GM23248 (cell line): Measurements from ENCODE around the gene SYTL2. TPM values are rescaled to one million over a fixed set of nuclear protein-coding genes. Genes with fewer than 3 reads are reported as not detected.

ENCODE experiments used
- DNase-seq: peaks from one replicate; pipeline ENCODE4 v3.0.0-alpha.2; 2015
- H2AFZ ChIP-seq: fragments of 200-600 bp; sonication (generic); 2 replicates; pipeline ENCODE4 v1.6.1; 2016; ENCODE audit warnings: antibody characterized with exemption
- H3F3A ChIP-seq: fragments of 200-600 bp; sonication (generic); 2 replicates; pipeline ENCODE4 v1.6.1; 2016; ENCODE audit warnings: mild to moderate bottlenecking, antibody characterized with exemption, mixed run types; ENCODE audit not compliant: insufficient read depth
- H3K27ac ChIP-seq: fragments of 200-600 bp; sonication (generic); 2 replicates; pipeline ENCODE4 v1.5.1; 2016; ENCODE audit warnings: mild to moderate bottlenecking
- H3K27me3 ChIP-seq: fragments of 200-600 bp; sonication (generic); replicated peaks from 2 replicates; pipeline ENCODE4 v1.6.1; 2016; ENCODE audit warnings: mild to moderate bottlenecking; ENCODE audit not compliant: insufficient read depth
- H3K36me3 ChIP-seq: fragments of 200-600 bp; sonication (generic); 2 replicates; pipeline ENCODE4 v1.6.1; 2016; ENCODE audit warnings: low read depth, mild to moderate bottlenecking
- H3K4me1 ChIP-seq: fragments of 200-600 bp; sonication (generic); 2 replicates; pipeline ENCODE4 v1.6.1; 2016; ENCODE audit warnings: mild to moderate bottlenecking; ENCODE audit not compliant: insufficient read depth
- H3K4me2 ChIP-seq: fragments of 200-600 bp; sonication (generic); one replicate; pipeline ENCODE4 v1.6.1; 2016; ENCODE audit warnings: mild to moderate bottlenecking; ENCODE audit not compliant: unreplicated experiment
- H3K4me3 ChIP-seq: fragments of 200-600 bp; sonication (generic); 2 replicates; pipeline ENCODE4 v1.5.1; 2016; ENCODE audit warnings: mild to moderate bottlenecking
- H3K79me2 ChIP-seq: fragments of 200-600 bp; sonication (generic); 2 replicates; pipeline ENCODE4 v1.6.1; 2016; ENCODE audit warnings: mild to moderate bottlenecking; ENCODE audit not compliant: insufficient read depth
- H3K9ac ChIP-seq: fragments of 200-600 bp; sonication (generic); 2 replicates; pipeline ENCODE4 v1.6.1; 2016; ENCODE audit warnings: mild to moderate bottlenecking
- H3K9me2 ChIP-seq: fragments of 200-600 bp; sonication (generic); 2 replicates; pipeline ENCODE4 v1.6.1; 2016; ENCODE audit warnings: mixed run types, mild to moderate bottlenecking, moderate library complexity; ENCODE audit not compliant: insufficient read depth
- H3K9me3 ChIP-seq: fragments of 200-600 bp; sonication (generic); one replicate; pipeline ENCODE4 v1.6.1; 2017; ENCODE audit warnings: low read depth
- H4K20me1 ChIP-seq: fragments of 200-600 bp; sonication (generic); 2 replicates; pipeline ENCODE4 v1.6.0; 2016; ENCODE audit not compliant: insufficient read depth
- EZH2 ChIP-seq: fragments of 200-600 bp; sonication (generic); IDR thresholded peaks from 2 replicates; pipeline ENCODE4 v1.6.1; 2018; ENCODE audit warnings: antibody characterized with exemption, mild to moderate bottlenecking; ENCODE audit not compliant: insufficient read depth, poor library complexity, severe bottlenecking
- EZH2phosphoT487 ChIP-seq: fragments of 200-600 bp; sonication (generic); IDR thresholded peaks from 2 replicates; pipeline ENCODE4 v1.6.1; 2018; ENCODE audit warnings: antibody characterized with exemption, moderate library complexity, mild to moderate bottlenecking, low read depth; ENCODE audit not compliant: insufficient read depth
- whole genome bisulfite sequencing, 2 experiments: methylation state at CpG; one replicate each; pipeline ENCODE4 v1.1.6; 2015 to 2017; ENCODE audit warnings: low lambda C conversion rate in 2 of 2, low coverage in 1 of 2; ENCODE audit errors: missing lambda C conversion rate in 2 of 2; 5-methylcytosine and 5-hydroxymethylcytosine counted together
- in situ Hi-C: fragments of 300-500 bp; cut with MboI; formaldehyde crosslinking; loops from 2 replicates; pipeline ENCODE4 v1.15.0; 2020
- polyA plus RNA-seq: library from polyadenylated mRNA; unstranded; fragments of >200 nt; fragmentation: Nextera tagmentation; extraction: Ambion mirVana; gene quantifications from 2 replicates; pipeline ENCODE4 v1.2.1, GENCODE V29; 2016
- total RNA-seq: library from RNA; depleted of rRNA; stranded (reverse); fragments of >200 nt; shearing (Covaris generic); gene quantifications from 2 replicates; pipeline ENCODE4 v1.2.3, GENCODE V29; 2014

SYTL2 gene
- total and polyA plus RNA-seq, 2 experiments from 2014 or later = 3.5 to 5.3 TPM

DNA sequence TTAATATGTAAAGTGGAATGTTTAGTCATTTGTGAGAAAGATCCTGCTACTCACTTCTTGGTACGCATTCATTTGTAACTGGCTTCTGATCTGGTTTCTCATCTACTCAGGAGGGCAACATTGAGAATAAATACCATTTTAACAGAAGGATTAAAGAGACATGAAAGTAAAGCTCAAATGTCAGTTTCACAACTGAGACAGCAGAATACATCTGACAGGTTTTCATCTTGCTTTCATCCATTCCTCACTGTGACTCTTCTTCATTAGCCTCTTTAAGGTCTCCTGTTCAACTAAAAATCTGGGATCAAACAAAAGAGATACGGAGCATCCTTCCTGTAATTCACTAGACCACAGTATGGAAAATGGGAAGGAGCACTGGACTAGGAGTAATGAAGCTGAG, 93.5 kb downstream of the SYTL2 start:
- 91 to 93% methylated on average over 2 of the region's 2 CpGs for WGBS, 2 experiments
- DNase-seq = no peak
- no peak overlapping the region for H3K27ac ChIP-seq
- peaks cover 8% of the 10 kb centered on the region; the same call in 1 of the 2 replicates for H3F3A ChIP-seq
- no peaks in the 10 kb centered on the region for H3K79me2 ChIP-seq
- H3K4me3 ChIP-seq = no peak overlapping the region
- no peaks in the 10 kb centered on the region for H3K27me3 ChIP-seq
- no peak overlapping the region for H2AFZ ChIP-seq
- H3K4me1 ChIP-seq = peaks cover 20% of the 10 kb centered on the region
- TF ChIP-seq EZH2phosphoT487 (no peak), EZH2 (no peak)
- in situ Hi-C loops = no loop called here
- H3K9me3 ChIP-seq = no peaks in the 10 kb centered on the region
- H3K9ac ChIP-seq = no peak overlapping the region
- no peak overlapping the region for H3K4me2 ChIP-seq
- no peaks in the 10 kb centered on the region for H4K20me1 ChIP-seq
- H3K9me2 ChIP-seq = no peaks in the 10 kb centered on the region
- no peaks in the 10 kb centered on the region for H3K36me3 ChIP-seq

GRCh38 chr11:85712953-85713352, 98.0 kb downstream of the SYTL2 start:
- DNase-seq = peak; percentile 45
- H3K27me3 ChIP-seq = no peaks in the 10 kb centered on the region
- in situ Hi-C loops = no loop called here
- no peaks in the 10 kb centered on the region for H3K9me2 ChIP-seq
- no peak overlapping the region for H3K4me3 ChIP-seq
- 53 to 69% methylated on average over 3 of the region's 3 CpGs for WGBS, 2 experiments
- no peaks in the 10 kb centered on the region for H4K20me1 ChIP-seq
- no peak overlapping the region for H2AFZ ChIP-seq
- no peaks in the 10 kb centered on the region for H3K36me3 ChIP-seq
- no peaks in the 10 kb centered on the region for H3F3A ChIP-seq
- H3K4me2 ChIP-seq = no peak overlapping the region
- no peaks in the 10 kb centered on the region for H3K79me2 ChIP-seq
- H3K9ac ChIP-seq = no peak overlapping the region
- H3K9me3 ChIP-seq = no peaks in the 10 kb centered on the region
- H3K27ac ChIP-seq = no peak overlapping the region
- TF ChIP-seq EZH2 = no peak
- no peak for TF ChIP-seq EZH2phosphoT487
- H3K4me1 ChIP-seq = peaks cover 5% of the 10 kb centered on the region; the same call in 1 of the 2 replicates

- Histone ChIP-seq H3K36me3 (no peaks in the 10 kb centered on the region), H4K20me1 (no peaks in the 10 kb centered on the region), H2AFZ (0 out of 2 replicates have a peak overlapping the region, but pooled peaks have one; percentile 11), H3K9me3 (no peaks in the 10 kb centered on the region), H3K9me2 (no peaks in the 10 kb centered on the region), H3K79me2 (no peaks in the 10 kb centered on the region), H3K27me3 (no peaks in the 10 kb centered on the region), H3K27ac (no peak overlapping the region), H3F3A (peaks cover 6% of the 10 kb centered on the region; the same call in 1 of the 2 replicates), H3K9ac (no peak overlapping the region), H3K4me3 (no peak overlapping the region), H3K4me1 (peaks cover 7% of the 10 kb centered on the region), H3K4me2 (no peak overlapping the region)
- 60 to 69% methylated on average over 5 of the region's 5 CpGs for WGBS, 2 experiments
- TF ChIP-seq EZH2 = no peak
- TF ChIP-seq EZH2phosphoT487 = no peak
- in situ Hi-C loops = no loop called here
- no peak for DNase-seq
Measured at GRCh38 chr11:85710917-85711316, 100.0 kb downstream of the SYTL2 start.

DNA sequence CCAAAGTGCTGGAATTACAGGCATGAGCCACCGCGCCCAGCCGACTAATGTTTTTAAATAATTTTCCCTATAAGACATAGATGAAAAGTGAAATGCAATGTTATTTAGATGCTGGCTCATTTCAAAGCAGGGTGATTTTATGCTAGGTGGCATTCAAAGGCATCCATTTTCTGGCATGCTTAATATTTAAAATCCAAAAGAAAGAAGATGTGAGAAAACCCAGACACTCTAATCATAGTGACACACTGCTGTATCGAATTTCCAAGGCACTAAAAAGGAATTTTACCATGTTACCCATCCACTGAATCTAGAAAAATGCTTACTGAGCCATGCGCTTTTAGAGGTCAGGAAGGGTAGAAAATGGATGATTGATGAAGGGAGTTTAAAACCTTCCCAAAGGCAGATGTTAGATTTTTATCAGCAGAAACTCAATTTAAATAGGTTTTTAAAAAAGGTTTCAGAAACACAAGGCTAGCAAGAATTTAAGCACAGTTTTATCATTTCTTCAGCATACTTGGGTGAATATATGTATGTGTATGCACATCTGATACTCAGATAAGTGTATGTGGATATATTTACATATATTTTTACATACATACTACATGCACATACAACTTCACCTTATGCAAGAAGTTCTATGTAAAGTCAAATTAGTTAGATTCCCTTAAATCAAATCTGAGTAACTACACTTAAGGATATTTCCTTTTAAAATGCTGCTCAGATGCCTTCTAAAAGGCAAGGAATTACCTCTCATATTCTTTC, 100.8 kb downstream of the SYTL2 start:
- H3K4me2 ChIP-seq = no peak overlapping the region
- H3K4me1 ChIP-seq = peaks cover 15% of the 10 kb centered on the region
- no peaks in the 10 kb centered on the region for H3K36me3 ChIP-seq
- no peak overlapping the region for H3K9ac ChIP-seq
- in situ Hi-C loops = no loop called here
- no peaks in the 10 kb centered on the region for H3K9me3 ChIP-seq
- H2AFZ ChIP-seq = no peak overlapping the region
- H3K79me2 ChIP-seq = no peaks in the 10 kb centered on the region
- H3K4me3 ChIP-seq = no peak overlapping the region
- TF ChIP-seq EZH2 = no peak
- DNase-seq = no peak
- no peak overlapping the region for H3K27ac ChIP-seq
- no peaks in the 10 kb centered on the region for H3K9me2 ChIP-seq
- H3K27me3 ChIP-seq = no peaks in the 10 kb centered on the region
- no peaks in the 10 kb centered on the region for H4K20me1 ChIP-seq
- 87 to 88% methylated on average over 5 of the region's 5 CpGs for WGBS, 2 experiments
- H3F3A ChIP-seq = peaks cover 14% of the 10 kb centered on the region
